Spleen (tissue), 7 donors: ENCODE results near the gene PCNX3.

Source experiments
- POLR2A ChIP-seq, 3 donors: fragments of 450-650 bp; IDR thresholded peaks; one replicate each; pipeline ENCODE4 v1.5.1; 2017; ENCODE audit warnings: antibody characterized with exemption in 3 of 3, mild to moderate bottlenecking in 1 of 3
- TF ChIP-seq, protein P1 (sequence below), 11 experiments: fragments of 200-600 bp in 7 of 11; fragments of 450-650 bp in 4 of 11; sonication (generic) in 4 of 11; IDR thresholded peaks in 8 of 11; conservative IDR thresholded peaks in 3 of 11; 1 replicate in 7 of 11; 2 replicates in 4 of 11; pipeline versions ENCODE4 v1.4.0 to v1.8.0; 2016 to 2021; ENCODE audit warnings: antibody characterized with exemption in 11 of 11, inconsistent platforms in 4 of 11, mild to moderate bottlenecking in 1 of 11
- donor health status: DM: no; HTN: no; CAD: no; lungs with moderate emphysema.
- donor health status: DM: no; HTN: no; CAD: no.
- donor health status: DM: no; HTN: no; CAD: no.

DNA sequence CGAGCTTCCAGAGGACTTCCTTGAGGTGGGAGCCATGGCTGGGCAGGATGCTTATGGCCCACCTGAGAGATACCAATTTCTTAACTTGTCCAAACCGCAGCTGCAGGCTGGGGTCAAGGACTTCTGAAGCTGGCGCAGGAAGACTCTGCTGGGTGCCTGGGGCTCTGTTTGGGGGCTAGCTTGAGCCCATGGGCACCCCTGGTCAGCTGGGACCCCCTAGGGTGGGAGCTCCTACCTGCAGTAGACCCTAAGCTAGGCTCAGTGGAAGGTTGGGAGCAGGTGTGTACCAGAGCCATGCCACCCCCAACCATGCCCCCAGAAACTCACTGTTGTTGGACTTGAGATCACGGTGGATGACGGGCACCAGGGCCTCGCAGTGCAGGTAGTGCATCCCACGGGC is 2.9 kb upstream of the PCNX3 start:
- TF ChIP-seq, protein P1, sequence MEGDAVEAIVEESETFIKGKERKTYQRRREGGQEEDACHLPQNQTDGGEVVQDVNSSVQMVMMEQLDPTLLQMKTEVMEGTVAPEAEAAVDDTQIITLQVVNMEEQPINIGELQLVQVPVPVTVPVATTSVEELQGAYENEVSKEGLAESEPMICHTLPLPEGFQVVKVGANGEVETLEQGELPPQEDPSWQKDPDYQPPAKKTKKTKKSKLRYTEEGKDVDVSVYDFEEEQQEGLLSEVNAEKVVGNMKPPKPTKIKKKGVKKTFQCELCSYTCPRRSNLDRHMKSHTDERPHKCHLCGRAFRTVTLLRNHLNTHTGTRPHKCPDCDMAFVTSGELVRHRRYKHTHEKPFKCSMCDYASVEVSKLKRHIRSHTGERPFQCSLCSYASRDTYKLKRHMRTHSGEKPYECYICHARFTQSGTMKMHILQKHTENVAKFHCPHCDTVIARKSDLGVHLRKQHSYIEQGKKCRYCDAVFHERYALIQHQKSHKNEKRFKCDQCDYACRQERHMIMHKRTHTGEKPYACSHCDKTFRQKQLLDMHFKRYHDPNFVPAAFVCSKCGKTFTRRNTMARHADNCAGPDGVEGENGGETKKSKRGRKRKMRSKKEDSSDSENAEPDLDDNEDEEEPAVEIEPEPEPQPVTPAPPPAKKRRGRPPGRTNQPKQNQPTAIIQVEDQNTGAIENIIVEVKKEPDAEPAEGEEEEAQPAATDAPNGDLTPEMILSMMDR (IDR thresholded peaks at IDR 0.05 in 8 of 11, conservative IDR thresholded peaks at IDR 0.05 in 3 of 11): no peak
- TF ChIP-seq POLR2A (IDR thresholded peaks at IDR 0.05): no peak
